Right atrium auricular region (tissue), 2 donors: ENCODE results near the gene ZDHHC18. TPM values are rescaled to one million over a fixed set of nuclear protein-coding genes. Genes with fewer than 3 reads are reported as not detected.

Experiments
- DNase-seq: peaks from one replicate; pipeline ENCODE4 v3.0.0-alpha.2; 2019; ENCODE audit warnings: low spot score
- H3K27ac ChIP-seq, 2 donors: fragments of 200-600 bp; sonication (generic); 1 replicate in 1 of 2; 2 replicates in 1 of 2; pipeline ENCODE4 v1.5.1; 2016 to 2019
- H3K27me3 ChIP-seq, 2 donors: fragments of 200-600 bp; sonication (generic); one replicate each; pipeline versions ENCODE4 v1.5.1 to v1.6.0; 2017 to 2019
- H3K36me3 ChIP-seq: fragments of 200-600 bp; sonication (generic); one replicate; pipeline ENCODE4 v1.5.1; 2016
- H3K4me1 ChIP-seq, 2 donors: fragments of 200-600 bp; sonication (generic); one replicate each; pipeline versions ENCODE4 v1.5.1 to v1.6.0; 2017 to 2019
- H3K4me3 ChIP-seq, 2 donors: fragments of 200-600 bp; sonication (generic); 1 replicate in 1 of 2; 2 replicates in 1 of 2; pipeline ENCODE4 v1.5.1; 2017 to 2019; ENCODE audit warnings: mild to moderate bottlenecking in 1 of 2, moderate library complexity in 1 of 2
- H3K9me3 ChIP-seq, 2 donors: fragments of 200-600 bp; sonication (generic); one replicate each; pipeline ENCODE4 v1.5.1; 2019
- CTCF ChIP-seq, 2 donors: fragments of 200-600 bp; sonication (generic); IDR thresholded peaks; one replicate each; pipeline ENCODE4 v1.5.1; 2019; ENCODE audit warnings: antibody characterized with exemption in 2 of 2
- total RNA-seq, 2 donors: library from RNA; depleted of rRNA; stranded (reverse); fragments of >200 nt; gene quantifications; one replicate each; pipeline ENCODE4 v1.1.0, GENCODE V29; 2016

Gene ZDHHC18
- total RNA-seq, 2 donors from 2014 or later, result 19.8 to 22.5 TPM

GRCh38 chr1:26814377-26814776 lies 12.1 kb upstream of the ZDHHC18 start:
- no peak for TF ChIP-seq CTCF (IDR thresholded peaks at IDR 0.05)

GRCh38 chr1:26814893-26815292 lies 11.6 kb upstream of the ZDHHC18 start:
- H3K4me3 ChIP-seq, result no peak overlapping the region
- H3K36me3 ChIP-seq, result no peaks in the 10 kb centered on the region
- no peaks in the 10 kb centered on the region for H3K27me3 ChIP-seq
- DNase-seq, result no peak
- TF ChIP-seq CTCF (IDR thresholded peaks at IDR 0.05), result no peak
- H3K9me3 ChIP-seq, result no peaks in the 10 kb centered on the region
- H3K27ac ChIP-seq, result no peak overlapping the region
- H3K4me1 ChIP-seq, result no peaks in the 10 kb centered on the region

More at GRCh38 chr1:26814377-26814776, 12.1 kb upstream of the ZDHHC18 start:
- H3K4me1 ChIP-seq, result no peaks in the 10 kb centered on the region
- no peak overlapping the region for H3K27ac ChIP-seq
- no peaks in the 10 kb centered on the region for H3K36me3 ChIP-seq
- no peaks in the 10 kb centered on the region for H3K27me3 ChIP-seq
- DNase-seq, result no peak
- no peaks in the 10 kb centered on the region for H3K9me3 ChIP-seq
- no peak overlapping the region for H3K4me3 ChIP-seq

- DNase-seq, result no peak
- no peaks in the 10 kb centered on the region for H3K36me3 ChIP-seq
- H3K4me3 ChIP-seq, result no peak overlapping the region
- peaks cover 0 to 5% of the 10 kb centered on the region in 2 donors for H3K4me1 ChIP-seq
- TF ChIP-seq CTCF (IDR thresholded peaks at IDR 0.05), result no peak
- no peaks in the 10 kb centered on the region for H3K27me3 ChIP-seq
- no peak overlapping the region for H3K27ac ChIP-seq
- no peaks in the 10 kb centered on the region for H3K9me3 ChIP-seq
Observed at GRCh38 chr1:26820784-26821269, 5.7 kb upstream of the ZDHHC18 start.

- no peak for DNase-seq
- no peak overlapping the region for H3K4me3 ChIP-seq
- no peaks in the 10 kb centered on the region for H3K27me3 ChIP-seq
- H3K36me3 ChIP-seq, result no peaks in the 10 kb centered on the region
- no peak overlapping the region for H3K27ac ChIP-seq
- H3K9me3 ChIP-seq, result no peaks in the 10 kb centered on the region
- peaks cover 0 to 18% of the 10 kb centered on the region in 2 donors for H3K4me1 ChIP-seq
- TF ChIP-seq CTCF (IDR thresholded peaks at IDR 0.05), result no peak
Observed at GRCh38 chr1:26822737-26823395, 3.6 kb upstream of the ZDHHC18 start.

- no peak overlapping the region for H3K4me3 ChIP-seq
- H3K9me3 ChIP-seq, result no peaks in the 10 kb centered on the region
- no peak for DNase-seq
- H3K27ac ChIP-seq, result no peak overlapping the region
- TF ChIP-seq CTCF (IDR thresholded peaks at IDR 0.05), result no peak
- peaks cover 0 to 37% of the 10 kb centered on the region in 2 donors for H3K4me1 ChIP-seq
- no peaks in the 10 kb centered on the region for H3K36me3 ChIP-seq
- no peaks in the 10 kb centered on the region for H3K27me3 ChIP-seq
Observed at GRCh38 chr1:26824731-26825130, 1.8 kb upstream of the ZDHHC18 start.
